CD4-positive, alpha-beta T cell treated with Interleukin-21 for 1 hour (primary cell): Measurements from ENCODE around the gene FNIP1.
A peak's percentile ranks its signal among the peaks of the same experiment; 100 is the strongest.
"Not testable (repeated sequence)": the region's sequence is repeated elsewhere in the genome, so short reads cannot be mapped to it uniquely, and the experiment has no call there.

ENCODE experiments used
- DNase-seq: peaks from one replicate; pipeline ENCODE4 v3.0.0-alpha.2; 2020

FNIP1 gene

GRCh38 chr5:131749723-131750470 is 46.9 kb downstream of the FNIP1 start:
- DNase-seq = no peak

GRCh38 chr5:131749138-131749537 is 47.7 kb downstream of the FNIP1 start:
- DNase-seq = no peak

GRCh38 chr5:131747180-131748105 is 49.4 kb downstream of the FNIP1 start:
- DNase-seq = peak; percentile 17

DNA sequence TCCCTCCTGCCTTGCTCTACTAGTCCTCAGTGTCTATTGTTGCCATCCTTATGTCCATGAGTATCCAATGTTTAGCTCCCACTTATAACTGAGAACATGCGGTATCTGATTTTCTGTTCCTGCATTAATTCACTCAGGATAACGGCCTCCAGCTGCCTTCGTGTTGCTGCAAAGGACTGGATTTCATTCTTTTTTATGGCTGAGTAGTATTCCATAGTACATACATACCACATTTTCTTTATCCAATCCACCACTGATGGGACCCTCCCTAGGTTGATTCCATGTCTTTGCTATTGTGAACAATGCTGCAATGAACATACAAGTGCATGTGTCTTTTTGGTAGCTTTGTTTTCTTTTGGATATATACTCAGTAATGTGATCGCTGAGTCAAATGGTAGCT is 50.4 kb downstream of the FNIP1 start:
- DNase-seq = no peak

- no peak for DNase-seq
Observed at GRCh38 chr5:131745703-131746102, 51.1 kb downstream of the FNIP1 start.

GRCh38 chr5:131745155-131745554 is 51.7 kb downstream of the FNIP1 start:
- no peak for DNase-seq

- no peak for DNase-seq
Observed at GRCh38 chr5:131740477-131740876, 56.3 kb downstream of the FNIP1 start.

DNA sequence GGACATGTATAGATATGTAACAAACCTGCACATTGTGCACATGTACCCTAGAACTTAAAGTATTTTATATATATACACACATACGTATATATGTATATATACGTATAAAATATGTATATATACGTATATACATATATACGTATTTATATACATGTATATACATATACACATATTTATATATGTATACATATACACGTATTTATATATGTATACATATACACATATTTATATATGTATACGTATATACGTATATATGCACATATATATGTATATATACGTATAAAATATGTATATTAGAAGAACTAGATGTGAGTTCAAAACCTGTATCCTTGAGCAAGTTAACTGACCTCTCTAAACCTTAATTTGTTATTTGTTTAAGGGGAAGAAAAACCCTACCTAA is 61.4 kb downstream of the FNIP1 start:
- no peak for DNase-seq

DNA sequence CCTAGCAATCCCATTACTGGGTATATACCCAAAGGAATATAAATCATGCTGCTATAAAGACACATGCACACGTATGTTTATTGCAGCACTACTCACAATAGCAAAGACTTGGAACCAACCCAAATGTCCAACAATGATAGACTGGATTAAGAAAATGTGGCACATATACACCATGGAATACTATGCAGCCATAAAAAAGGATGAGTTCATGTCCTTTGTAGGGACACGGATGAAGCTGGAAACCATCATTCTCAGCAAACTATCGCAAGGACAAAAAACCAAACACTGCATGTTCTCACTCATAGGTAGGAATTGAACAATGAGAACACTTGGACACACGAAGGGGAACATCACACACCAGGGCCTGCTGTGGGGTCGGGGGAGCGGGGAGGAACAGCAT is 61.9 kb downstream of the FNIP1 start:
- DNase-seq = not testable (repeated sequence)

GRCh38 chr5:131729292-131729691 is 67.5 kb downstream of the FNIP1 start:
- DNase-seq = not testable (repeated sequence)

- not testable (repeated sequence) for DNase-seq
Observed at GRCh38 chr5:131724089-131724488, 72.7 kb downstream of the FNIP1 start.

GRCh38 chr5:131720714-131721113 is 76.1 kb downstream of the FNIP1 start:
- DNase-seq = no peak

GRCh38 chr5:131719564-131719963 is 77.3 kb downstream of the FNIP1 start:
- DNase-seq = no peak

GRCh38 chr5:131718487-131719014 is 78.3 kb downstream of the FNIP1 start:
- DNase-seq = no peak

GRCh38 chr5:131717164-131717563 is 79.7 kb downstream of the FNIP1 start:
- not testable (repeated sequence) for DNase-seq

GRCh38 chr5:131716650-131717049 is 80.2 kb downstream of the FNIP1 start:
- DNase-seq = no peak

DNA sequence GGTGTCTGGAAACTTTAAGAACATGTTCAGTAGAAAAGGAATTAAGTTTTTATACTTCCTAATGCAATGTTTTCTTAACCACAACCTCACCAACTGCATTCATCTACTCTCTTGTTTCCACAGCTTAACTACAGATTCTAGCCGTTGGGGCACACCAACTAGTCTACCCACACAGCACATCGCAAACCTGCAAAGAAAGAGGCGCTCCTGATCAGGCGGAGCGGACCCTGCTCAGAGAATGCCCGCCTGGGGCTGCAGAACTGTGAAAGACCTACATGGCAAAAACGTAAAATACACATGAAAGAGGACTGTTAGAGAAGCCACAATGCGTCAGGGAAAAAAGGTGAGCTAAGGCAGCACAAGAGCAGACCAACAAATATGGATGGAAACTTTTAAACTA is 86.4 kb downstream of the FNIP1 start:
- DNase-seq = no peak

DNA sequence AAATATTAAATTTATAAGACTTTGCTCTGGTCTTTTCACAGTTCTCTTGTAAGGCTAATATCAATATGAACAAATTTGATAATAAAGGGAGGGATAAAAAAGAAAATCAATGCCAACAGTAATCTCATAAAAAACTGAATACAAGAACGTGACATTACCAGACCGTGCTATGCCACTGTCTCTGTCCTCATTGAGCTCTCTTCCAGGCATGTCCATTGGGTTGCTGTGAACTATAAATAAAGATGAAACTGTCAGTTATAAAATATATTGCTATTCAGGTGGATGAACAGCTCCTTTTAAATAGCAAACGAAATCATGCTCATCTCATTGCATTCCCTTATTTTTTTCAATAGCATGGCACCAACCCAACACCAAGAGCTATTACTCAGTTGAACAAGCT is 87.8 kb downstream of the FNIP1 start:
- no peak for DNase-seq

DNA sequence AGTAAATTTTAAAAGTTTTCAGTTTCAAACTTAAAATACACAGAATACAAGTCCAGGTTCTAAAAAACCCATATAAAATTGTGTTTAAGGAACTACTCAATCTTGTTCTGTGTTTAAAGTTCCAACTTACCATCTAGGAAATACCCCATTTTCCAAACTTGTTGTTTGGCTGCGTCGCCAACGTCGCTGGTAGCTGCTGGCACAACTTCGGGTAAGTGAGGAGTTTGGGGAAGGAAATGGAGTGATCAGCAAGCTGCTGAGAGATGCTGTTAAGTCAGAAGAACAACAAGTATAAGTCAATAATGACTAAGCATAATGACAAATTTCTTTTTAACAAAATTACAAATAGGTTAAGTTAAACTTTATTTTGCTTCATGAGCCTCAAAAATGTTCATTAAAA is 90.5 kb downstream of the FNIP1 start:
- no peak for DNase-seq

DNA sequence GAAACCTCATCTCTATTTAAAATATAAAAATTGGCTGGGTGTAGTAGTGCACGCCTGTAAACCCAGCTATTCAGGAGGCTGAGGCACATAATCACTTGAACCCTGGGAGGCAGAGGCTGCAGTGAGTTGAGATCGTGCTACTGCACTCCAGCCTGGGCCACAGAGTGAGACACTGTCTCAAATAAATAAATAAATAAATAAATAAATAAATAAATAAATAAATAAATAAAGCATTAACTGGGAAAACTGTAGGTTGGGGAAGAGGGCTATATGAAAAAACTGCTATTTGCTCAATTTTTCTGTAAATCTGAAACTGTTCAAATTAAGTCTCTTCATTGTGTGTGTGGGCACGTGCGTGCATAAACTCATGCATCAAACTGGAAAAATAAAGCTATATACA is 101.9 kb downstream of the FNIP1 start:
- no peak for DNase-seq

GRCh38 chr5:131693894-131694293 is 102.9 kb downstream of the FNIP1 start:
- DNase-seq = no peak

- no peak for DNase-seq
Observed at GRCh38 chr5:131685516-131686171, 111.2 kb downstream of the FNIP1 start.

DNA sequence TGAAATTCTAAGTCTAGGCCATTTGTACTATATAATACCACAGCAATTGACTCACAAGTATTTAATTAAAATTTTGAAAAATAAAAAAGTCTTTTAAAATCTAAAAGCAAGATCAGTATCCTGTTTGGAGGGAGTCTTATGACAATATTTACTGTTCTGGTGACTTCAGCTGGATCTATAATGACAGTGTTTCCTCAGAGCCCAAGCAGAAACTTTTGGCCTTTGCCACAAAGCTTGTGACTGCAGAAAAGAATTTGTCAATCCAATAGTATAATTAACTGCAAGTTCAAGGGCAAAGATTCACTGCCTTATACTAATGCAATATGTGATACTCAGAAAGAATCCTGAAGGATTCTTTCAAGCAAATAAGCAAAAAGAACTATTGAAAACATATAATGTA is 112.2 kb downstream of the FNIP1 start:
- DNase-seq = no peak
